Kidney tubule cell (primary cell): ENCODE data around the gene ACTG1.
"Not testable (repeated sequence)": the region's sequence is repeated elsewhere in the genome, so short reads cannot be mapped to it uniquely, and the experiment has no call there.

ENCODE experiments used
- DNase-seq: peaks from one replicate; pipeline ENCODE4 v3.0.0-alpha.2; 2018; ENCODE audit warnings: low spot score

ACTG1 gene

GRCh38 chr17:81532490-81533287, 20.1 kb upstream of the ACTG1 start:
- no peak for DNase-seq

- not testable (repeated sequence) for DNase-seq
Measured at GRCh38 chr17:81531998-81532404, 19.4 kb upstream of the ACTG1 start.

GRCh38 chr17:81531013-81531412, 18.4 kb upstream of the ACTG1 start:
- not testable (repeated sequence) for DNase-seq

GRCh38 chr17:81529437-81529803, 16.8 kb upstream of the ACTG1 start:
- no peak for DNase-seq

- DNase-seq, result no peak
Measured at GRCh38 chr17:81528651-81529436, 16.2 kb upstream of the ACTG1 start.

GRCh38 chr17:81528384-81528650, 15.7 kb upstream of the ACTG1 start:
- DNase-seq, result no peak

GRCh38 chr17:81527591-81528383, 15.2 kb upstream of the ACTG1 start, which contains the start of gene FSCN2:
Gene FSCN2 (plus strand): TSS chr17:81528377. CDS start chr17:81528532, 155 bp downstream.
- DNase-seq, result no peak

GRCh38 chr17:81526662-81527571, 14.3 kb upstream of the ACTG1 start:
- no peak for DNase-seq

- no peak for DNase-seq
Measured at GRCh38 chr17:81524865-81525159, 12.2 kb upstream of the ACTG1 start.

- DNase-seq, result no peak
Measured at GRCh38 chr17:81524039-81524864, 11.7 kb upstream of the ACTG1 start.

GRCh38 chr17:81523402-81524038, 10.9 kb upstream of the ACTG1 start:
- DNase-seq, result peak; percentile 58

- peak; percentile 63 for DNase-seq
Measured at GRCh38 chr17:81522491-81523401, 10.1 kb upstream of the ACTG1 start.

- no peak for DNase-seq
Measured at GRCh38 chr17:81520021-81520901, 7.7 kb upstream of the ACTG1 start.

GRCh38 chr17:81519284-81520020, 6.9 kb upstream of the ACTG1 start:
- DNase-seq, result peak; percentile 87

GRCh38 chr17:81518785-81519283, 6.2 kb upstream of the ACTG1 start:
- DNase-seq, result peak; percentile 65

- peak; percentile 42 for DNase-seq
Measured at GRCh38 chr17:81518113-81518784, 5.7 kb upstream of the ACTG1 start.
